ENCODE data around the gene ALOX12.
"Not testable (repeated sequence)": the region's sequence is repeated elsewhere in the genome, so short reads cannot be mapped to it uniquely, and the experiment has no call there.

ALOX12 gene

GRCh38 chr17:6995500-6996255, at the start of gene ALOX12:
Gene ALOX12, plus strand, starts transcription at chr17:6996049. Its CDS starts 69 bp downstream, at chr17:6996118.
- no peak for DNase-seq

DNA sequence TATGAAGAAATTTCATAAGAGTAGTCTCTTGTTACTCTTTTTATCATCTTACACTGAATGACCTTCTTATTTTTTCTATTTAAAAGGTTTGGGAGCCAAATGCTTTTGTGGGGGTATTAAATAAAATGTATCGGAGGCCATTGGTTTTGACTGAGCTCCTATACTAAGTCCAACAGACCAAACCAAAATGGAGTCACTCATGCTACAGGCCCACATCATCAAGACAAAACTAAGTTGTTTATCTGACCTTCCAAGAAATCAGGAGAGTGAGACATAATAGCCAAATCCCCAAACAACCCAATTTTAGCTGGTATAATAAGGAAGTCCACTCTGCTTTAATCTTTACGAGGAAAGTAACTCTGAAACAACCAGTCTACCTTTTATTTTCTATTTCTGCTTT, 48.1 kb upstream of the ALOX12 start:
- DNase-seq, result no peak

GRCh38 chr17:6948562-6948961, 47.3 kb upstream of the ALOX12 start:
- DNase-seq, result no peak

DNA sequence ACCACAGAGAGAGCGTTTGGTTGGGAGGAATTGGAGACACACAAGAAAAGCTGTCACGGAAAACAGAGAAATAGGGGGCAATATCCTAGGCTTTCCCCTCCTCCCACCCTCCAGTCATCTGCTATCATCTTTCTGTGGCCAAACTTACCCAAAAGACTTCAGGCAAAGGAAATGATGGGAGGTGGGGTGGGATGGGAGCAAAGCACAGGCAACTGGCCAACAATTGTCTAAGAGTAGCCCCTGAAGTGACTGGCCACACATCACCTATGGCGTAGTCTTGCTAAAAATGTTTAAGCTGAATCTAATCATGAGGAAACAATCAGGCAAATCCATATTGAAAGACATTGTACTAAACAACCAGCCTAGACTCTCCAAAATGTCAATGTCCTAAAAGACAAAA, 46.9 kb upstream of the ALOX12 start:
- DNase-seq, result no peak

GRCh38 chr17:6950938-6951337, 44.9 kb upstream of the ALOX12 start:
- DNase-seq, result not testable (repeated sequence)

- no peak for DNase-seq
Observed at GRCh38 chr17:6953689-6954088, 42.2 kb upstream of the ALOX12 start.

GRCh38 chr17:6959700-6960099, 36.1 kb upstream of the ALOX12 start:
- DNase-seq, result no peak

- DNase-seq, result no peak
Observed at GRCh38 chr17:6969323-6969726, 26.5 kb upstream of the ALOX12 start.

- DNase-seq, result no peak
Observed at GRCh38 chr17:6970992-6971391, 24.9 kb upstream of the ALOX12 start.

- not testable (repeated sequence) for DNase-seq
Observed at GRCh38 chr17:6979440-6979839, 16.4 kb upstream of the ALOX12 start.

GRCh38 chr17:6981426-6981825, 14.4 kb upstream of the ALOX12 start:
- no peak for DNase-seq

DNA sequence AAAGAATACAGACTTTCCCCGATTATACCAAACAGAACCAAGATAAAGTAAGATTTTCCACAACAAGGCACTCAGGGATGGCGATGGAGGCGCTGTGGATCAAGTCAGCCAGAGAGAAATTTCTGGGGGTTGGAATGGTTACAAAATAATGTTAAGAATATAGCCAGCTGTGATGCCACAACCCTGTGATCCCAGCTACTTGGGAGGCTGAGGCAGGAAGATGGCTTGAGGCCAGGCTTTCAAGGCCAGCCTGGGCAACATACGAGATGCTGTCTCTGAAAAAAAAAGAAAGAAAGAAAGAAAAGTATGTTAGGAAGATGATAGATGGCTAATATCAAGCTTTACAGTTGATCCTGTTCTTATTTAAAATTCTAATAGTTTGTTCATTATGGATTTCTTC, 10.6 kb upstream of the ALOX12 start:
- DNase-seq, result no peak

GRCh38 chr17:6986676-6987075, 9.2 kb upstream of the ALOX12 start:
- no peak for DNase-seq

- DNase-seq, result no peak
Observed at GRCh38 chr17:6989779-6990178, 6.1 kb upstream of the ALOX12 start.

GRCh38 chr17:6993613-6994056, 2.2 kb upstream of the ALOX12 start:
- not testable (repeated sequence) for DNase-seq

DNA sequence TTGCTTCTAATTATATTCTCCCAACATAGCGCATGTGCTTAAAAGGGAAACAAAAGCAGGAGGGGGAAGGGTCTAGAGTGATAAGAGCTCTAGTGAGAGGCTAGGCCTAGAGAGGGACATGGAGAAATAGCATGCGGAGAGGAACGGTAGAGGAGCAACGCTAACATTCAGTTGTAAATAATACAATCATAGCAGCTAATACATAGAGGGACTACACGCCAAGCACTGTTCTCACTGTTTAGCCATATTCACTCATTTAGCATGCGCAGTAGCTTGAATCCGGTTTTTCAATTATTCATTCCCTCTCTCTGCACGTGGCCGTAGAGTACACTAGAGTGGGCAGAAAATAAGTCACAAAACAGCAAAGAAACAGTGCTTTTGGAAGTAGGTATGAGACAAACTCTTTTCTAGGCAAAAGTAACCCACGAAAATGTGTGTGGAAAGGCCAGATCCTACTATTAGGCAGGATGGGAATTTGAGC, 1.7 kb upstream of the ALOX12 start:
- DNase-seq, result no peak

GRCh38 chr17:6994666-6995256, 1.1 kb upstream of the ALOX12 start:
- DNase-seq, result no peak

- DNase-seq, result no peak
Observed at GRCh38 chr17:6996256-6997011, 585 bp downstream of the ALOX12 start.

GRCh38 chr17:6997171-6997570, 1.3 kb downstream of the ALOX12 start:
- no peak for DNase-seq

- DNase-seq, result no peak
Observed at GRCh38 chr17:6998855-6999508, 3.1 kb downstream of the ALOX12 start.

- no peak for DNase-seq
Observed at GRCh38 chr17:7001318-7001961, 5.6 kb downstream of the ALOX12 start.

- no peak for DNase-seq
Observed at GRCh38 chr17:7002288-7003047, 6.6 kb downstream of the ALOX12 start.
